Dermis lymphatic vessel endothelial cell (primary cell): Measurements from ENCODE around the gene PFN3. TPM values are rescaled to one million over a fixed set of nuclear protein-coding genes. Genes with fewer than 3 reads are reported as not detected.

Source experiments
- total RNA-seq: library from RNA; depleted of rRNA; stranded (reverse); fragments of >200 nt; gene quantifications from 2 replicates; pipeline ENCODE4 v1.2.1, GENCODE V29; 2014

The PFN3 gene
- total RNA-seq = not detected in 2 replicates

GRCh38 chr5:177399997-177400868, at the start of gene PFN3:
Gene PFN3, minus strand, starts transcription at chr5:177400661. Its CDS starts 85 bp downstream, at chr5:177400576.

GRCh38 chr5:177446200-177447065, 46.0 kb upstream of the PFN3 start, which contains the start of gene PRR7:
Gene PRR7, plus strand, starts transcription at chr5:177446814. Its CDS starts 8,254 bp downstream, at chr5:177455068.

GRCh38 chr5:177426566-177427210, 26.2 kb upstream of the PFN3 start, which contains the start of gene GRK6:
Gene GRK6, plus strand, starts transcription at chr5:177426676. Its CDS starts 170 bp downstream, at chr5:177426846.

GRCh38 chr5:177409043-177409801, 8.8 kb upstream of the PFN3 start, which contains the start of gene F12:
Gene F12, minus strand, starts transcription at chr5:177409564. Its CDS starts 37 bp downstream, at chr5:177409527.

GRCh38 chr5:177384134-177384533, 16.3 kb downstream of the PFN3 start, which contains the start of gene SLC34A1:
Gene SLC34A1, plus strand, starts transcription at chr5:177384434. Its CDS starts 1,308 bp downstream, at chr5:177385742.

GRCh38 chr5:177357459-177358351, 42.8 kb downstream of the PFN3 start, which contains the start of gene RGS14:
Gene RGS14, plus strand, starts transcription at chr5:177357924. Its CDS starts 101 bp downstream, at chr5:177358025.

GRCh38 chr5:177351392-177352329, 48.8 kb downstream of the PFN3 start, which contains the start of gene LMAN2:
Gene LMAN2, minus strand, starts transcription at chr5:177351668. Its CDS starts 21 bp downstream, at chr5:177351647.

Other genes with a start within 250 kb of the PFN3 start
- 12.4 and 14.0 TPM in 2 replicates for gene RAB24, start 96.9 kb downstream of the PFN3 start, total RNA-seq
- gene PRELID1, start 96.9 kb downstream of the PFN3 start, total RNA-seq = 80.0 and 94.9 TPM in 2 replicates
- gene MXD3, start 88.8 kb downstream of the PFN3 start, total RNA-seq = 3.9 and 4.2 TPM in 2 replicates
- gene LMAN2, start 49.0 kb downstream of the PFN3 start, total RNA-seq = 322 and 383 TPM in 2 replicates
- gene RGS14, start 42.7 kb downstream of the PFN3 start, total RNA-seq = 4.6 and 5.1 TPM in 2 replicates
- gene SLC34A1, start 16.2 kb downstream of the PFN3 start, total RNA-seq = not detected in 2 replicates
- 0.54 and 0.77 TPM in 2 replicates for gene F12, start 8.9 kb upstream of the PFN3 start, total RNA-seq
- 13.1 and 15.0 TPM in 2 replicates for gene GRK6, start 26.0 kb upstream of the PFN3 start, total RNA-seq
- 1.3 and 1.6 TPM in 2 replicates for gene PRR7, start 46.2 kb upstream of the PFN3 start, total RNA-seq
- gene DBN1, start 73.0 kb upstream of the PFN3 start, total RNA-seq = 91.8 and 130 TPM in 2 replicates
- 27.2 and 30.5 TPM in 2 replicates for gene PDLIM7, start 96.9 kb upstream of the PFN3 start, total RNA-seq
- 1.4 and 2.1 TPM in 2 replicates for gene DOK3, start 109.2 kb upstream of the PFN3 start, total RNA-seq
- gene DDX41, start 116.3 kb upstream of the PFN3 start, total RNA-seq = 65.1 and 72.5 TPM in 2 replicates
- 13.2 and 14.8 TPM in 2 replicates for gene FAM193B, start 153.9 kb upstream of the PFN3 start, total RNA-seq
- 109 and 137 TPM in 2 replicates for gene TMED9, start 191.5 kb upstream of the PFN3 start, total RNA-seq
- 21.7 and 26.9 TPM in 2 replicates for gene B4GALT7, start 199.5 kb upstream of the PFN3 start, total RNA-seq